Endodermal cell (in vitro differentiated cells): ENCODE results near the gene ARID5A. TPM values are rescaled to one million over a fixed set of nuclear protein-coding genes. Genes with fewer than 3 reads are reported as not detected.

Source experiments
- DNase-seq: peaks from one replicate; pipeline ENCODE4 v3.0.0-alpha.2; 2017
- H3K27ac ChIP-seq: 2 replicates; pipeline ENCODE4 v1.5.1; 2013; ENCODE audit warnings: mild to moderate bottlenecking, low read depth, low read length, moderate library complexity
- H3K27me3 ChIP-seq: 2 replicates; pipeline ENCODE4 v1.6.1; 2013; ENCODE audit warnings: mild to moderate bottlenecking, low read length, moderate library complexity; ENCODE audit not compliant: insufficient read depth, control insufficient read depth, poor library complexity, severe bottlenecking
- H3K36me3 ChIP-seq: 2 replicates; pipeline ENCODE4 v1.7.0; 2013; ENCODE audit warnings: mild to moderate bottlenecking, low read length, moderate library complexity; ENCODE audit not compliant: control insufficient read depth, insufficient read depth
- H3K4me1 ChIP-seq: one replicate; pipeline ENCODE4 v1.7.0; 2013; ENCODE audit warnings: low read length; ENCODE audit not compliant: control insufficient read depth, insufficient read depth
- H3K4me3 ChIP-seq: 2 replicates; pipeline ENCODE4 v1.5.1; 2013; ENCODE audit warnings: mild to moderate bottlenecking, low read length, moderate library complexity
- H3K9ac ChIP-seq: 2 replicates; pipeline ENCODE4 v1.6.1; 2013; ENCODE audit warnings: mild to moderate bottlenecking, low read length, moderate library complexity; ENCODE audit not compliant: poor library complexity, severe bottlenecking; ENCODE audit errors: extremely low read depth
- H3K9me3 ChIP-seq: 2 replicates; pipeline ENCODE4 v1.6.1; 2013; ENCODE audit warnings: mild to moderate bottlenecking, low read length, moderate library complexity; ENCODE audit not compliant: control insufficient read depth
- H3K27ac Mint-ChIP-seq: 2 replicates; pipeline ENCODE4 v1.8.0; 2020; ENCODE audit warnings: mixed read lengths
- H3K27me3 Mint-ChIP-seq: 2 replicates; pipeline ENCODE4 v1.8.0; 2021; ENCODE audit warnings: mild to moderate bottlenecking, mixed read lengths; ENCODE audit not compliant: insufficient read depth
- H3K36me3 Mint-ChIP-seq: 2 replicates; pipeline ENCODE4 v1.8.0; 2020; ENCODE audit warnings: low read depth, mixed read lengths
- H3K4me1 Mint-ChIP-seq: 2 replicates; pipeline ENCODE4 v1.8.0; 2020; ENCODE audit warnings: mixed read lengths
- H3K4me3 Mint-ChIP-seq: 2 replicates; pipeline ENCODE4 v1.8.0; 2020; ENCODE audit warnings: mild to moderate bottlenecking, moderate library complexity, mixed read lengths
- H3K9me3 Mint-ChIP-seq: 2 replicates; pipeline ENCODE4 v1.8.0; 2020; ENCODE audit warnings: mild to moderate bottlenecking, mixed read lengths
- CTCF ChIP-seq: fragments of 200-600 bp; sonication (generic); conservative IDR thresholded peaks from 2 replicates; pipeline ENCODE4 v1.5.0; 2021; ENCODE audit warnings: antibody characterized with exemption, mild to moderate bottlenecking
- WGBS, 2 experiments: methylation state at CpG; one replicate each; pipeline versions ENCODE4 v1.1.5 to v1.1.7; 2013; ENCODE audit warnings: missing lambda C conversion rate in 2 of 2, mixed read lengths in 1 of 2; ENCODE audit not compliant: insufficient coverage in 1 of 2, insufficient read length in 1 of 2; 5-methylcytosine and 5-hydroxymethylcytosine counted together
- total RNA-seq, 2 donors: library from RNA; stranded (reverse); fragmentation: NEBNext Ultra II Directional in 1 of 2; extraction: Animal tissue kit (Norgen Biotek cat#: 25700) in 1 of 2; gene quantifications; 2 replicates in 1 of 2; 3 replicates in 1 of 2; pipeline ENCODE4 v1.2.1, GENCODE V29; 2021

ARID5A gene
- total RNA-seq, 2 donors from 2014 or later = 1.8 to 3.5 TPM

GRCh38 chr2:96535331-96535730, 1.2 kb upstream of the ARID5A start:
- WGBS, 2 experiments = 86 to 100% methylated on average over 2 to 4 of the region's 4 CpGs
- peaks cover 23% of the 10 kb centered on the region for H3K27me3 ChIP-seq

GRCh38 chr2:96537066-96537733, 648 bp downstream of the ARID5A start:
- TF ChIP-seq CTCF = no peak
- Mint-ChIP-seq H3K27me3 (peaks cover 20% of the 10 kb centered on the region), H3K36me3 (no peaks in the 10 kb centered on the region), H3K27ac (no peak overlapping the region), H3K9me3 (no peaks in the 10 kb centered on the region), H3K4me3 (peak overlapping the region; percentile 67), H3K4me1 (peaks cover 25% of the 10 kb centered on the region)
- H3K9me3 ChIP-seq = no peaks in the 10 kb centered on the region
- H3K9ac ChIP-seq = peak overlapping the region; percentile 30
- DNase-seq = peak; percentile 83
- peaks cover 23% of the 10 kb centered on the region for H3K27me3 ChIP-seq
- 0 to 1% methylated on average over 23 to 61 of the region's 61 CpGs for WGBS, 2 experiments
- no peaks in the 10 kb centered on the region for H3K4me1 ChIP-seq
- H3K27ac ChIP-seq = no peak overlapping the region
- H3K4me3 ChIP-seq = peak overlapping the region; percentile 79
- H3K36me3 ChIP-seq = no peaks in the 10 kb centered on the region

More at GRCh38 chr2:96535331-96535730, 1.2 kb upstream of the ARID5A start:
- Histone ChIP-seq H3K9me3 (no peaks in the 10 kb centered on the region), H3K9ac (no peak overlapping the region), H3K27ac (no peak overlapping the region), H3K4me3 (no peak overlapping the region), H3K36me3 (no peaks in the 10 kb centered on the region), H3K4me1 (no peaks in the 10 kb centered on the region)
- Mint-ChIP-seq H3K27me3 (peaks cover 26% of the 10 kb centered on the region), H3K9me3 (no peaks in the 10 kb centered on the region), H3K27ac (no peak overlapping the region), H3K4me3 (no peak overlapping the region), H3K4me1 (peaks cover 24% of the 10 kb centered on the region), H3K36me3 (no peaks in the 10 kb centered on the region)
- peak; percentile 35 for DNase-seq
- TF ChIP-seq CTCF = no peak

- TF ChIP-seq CTCF = no peak
- Histone ChIP-seq H3K4me3 (peak overlapping the region; percentile 79), H3K27me3 (peaks cover 23% of the 10 kb centered on the region), H3K9me3 (no peaks in the 10 kb centered on the region), H3K9ac (no peak overlapping the region), H3K4me1 (no peaks in the 10 kb centered on the region), H3K36me3 (no peaks in the 10 kb centered on the region), H3K27ac (no peak overlapping the region)
- 4 to 10% methylated on average over 13 to 36 of the region's 36 CpGs for WGBS, 2 experiments
- H3K36me3 Mint-ChIP-seq = no peaks in the 10 kb centered on the region
- no peaks in the 10 kb centered on the region for H3K9me3 Mint-ChIP-seq
- peaks cover 20% of the 10 kb centered on the region for H3K27me3 Mint-ChIP-seq
- no peak overlapping the region for H3K27ac Mint-ChIP-seq
- H3K4me3 Mint-ChIP-seq = peak overlapping the region; percentile 67
- H3K4me1 Mint-ChIP-seq = peaks cover 25% of the 10 kb centered on the region
- DNase-seq = peak; percentile 76
These were observed 1.4 kb downstream of the ARID5A start for GRCh38 chr2:96537734-96538486.
